K562 (cell line): ENCODE data around the gene PLAC8.

Experiments
- CBFB ChIP-seq: sonication (generic); formaldehyde crosslinking; IDR thresholded peaks from 2 replicates; pipeline ENCODE4 v1.4.0; 2020; ENCODE audit warnings: mild to moderate bottlenecking, missing genetic modification reagents
- ETV6 ChIP-seq, 3 experiments: fragments of 150-350 bp in 1 of 3; sonication (generic) in 1 of 3; formaldehyde crosslinking in 1 of 3; IDR thresholded peaks; 2 replicates each; pipeline versions ENCODE4 v1.6.1 to v1.8.0; 2014 to 2022; ENCODE audit warnings: borderline replicate concordance in 2 of 3, low read depth in 2 of 3, antibody characterized with exemption in 1 of 3, low read length in 1 of 3, mild to moderate bottlenecking in 1 of 3, missing genetic modification reagents in 1 of 3
- RAD21 ChIP-seq, 2 experiments: fragments of 250-450 bp in 1 of 2; fragments of 450-650 bp in 1 of 2; sonication (Bioruptor Pico) in 1 of 2; formaldehyde crosslinking in 1 of 2; IDR thresholded peaks in 1 of 2; conservative IDR thresholded peaks in 1 of 2; 2 replicates each; pipeline versions ENCODE4 v1.4.0 to v1.8.0; 2020 to 2022; ENCODE audit warnings: mild to moderate bottlenecking in 2 of 2, moderate library complexity in 1 of 2
- SIRT6 ChIP-seq: IDR thresholded peaks from one replicate; pipeline ENCODE4 v1.6.1; 2012; ENCODE audit warnings: low read depth, mild to moderate bottlenecking, control low read depth, inconsistent platforms, low read length, moderate library complexity
- TBL1XR1 ChIP-seq, 2 experiments: IDR thresholded peaks; 2 replicates each; pipeline ENCODE4 v1.6.1; 2012; ENCODE audit warnings: improper control_type of control experiment in 2 of 2, low read length in 2 of 2, mild to moderate bottlenecking in 1 of 2
- ZNF311 ChIP-seq: fragments of 250-450 bp; sonication (Bioruptor Pico); IDR thresholded peaks from 2 replicates; pipeline ENCODE4 v1.4.0; 2020; ENCODE audit warnings: mild to moderate bottlenecking, moderate library complexity
- TF ChIP-seq, protein P1 (sequence below): fragments of 250-450 bp; sonication (Bioruptor Pico); IDR thresholded peaks from 2 replicates; pipeline ENCODE4 v1.4.0; 2020; ENCODE audit warnings: mild to moderate bottlenecking, moderate library complexity

DNA sequence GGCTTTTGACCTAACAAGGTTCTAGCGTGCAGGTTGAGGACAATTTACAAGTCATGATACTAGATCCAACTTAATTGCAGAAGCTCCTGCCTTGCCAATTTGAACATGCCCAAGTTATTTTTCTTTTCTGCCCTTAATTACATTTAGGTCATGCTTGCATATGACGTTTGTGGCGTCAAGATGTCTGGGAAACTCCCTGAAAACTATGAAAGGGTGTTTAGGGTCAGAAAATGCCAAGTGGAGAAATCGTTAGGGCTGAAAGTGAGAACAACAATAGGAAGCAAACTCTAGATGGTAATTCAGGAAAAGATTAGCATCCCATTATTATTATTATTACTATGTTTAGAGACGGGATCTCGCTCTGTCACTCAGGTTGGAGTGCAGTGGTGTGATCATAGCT is 38.2 kb upstream of the PLAC8 start:
- TF ChIP-seq TBL1XR1 (IDR thresholded peaks at IDR 0.05; ENCODE audit: low read length in 2 of 2), result no peak
- TF ChIP-seq ZNF311 (CRISPR knock-in tag), result no peak
- TF ChIP-seq, protein P1, sequence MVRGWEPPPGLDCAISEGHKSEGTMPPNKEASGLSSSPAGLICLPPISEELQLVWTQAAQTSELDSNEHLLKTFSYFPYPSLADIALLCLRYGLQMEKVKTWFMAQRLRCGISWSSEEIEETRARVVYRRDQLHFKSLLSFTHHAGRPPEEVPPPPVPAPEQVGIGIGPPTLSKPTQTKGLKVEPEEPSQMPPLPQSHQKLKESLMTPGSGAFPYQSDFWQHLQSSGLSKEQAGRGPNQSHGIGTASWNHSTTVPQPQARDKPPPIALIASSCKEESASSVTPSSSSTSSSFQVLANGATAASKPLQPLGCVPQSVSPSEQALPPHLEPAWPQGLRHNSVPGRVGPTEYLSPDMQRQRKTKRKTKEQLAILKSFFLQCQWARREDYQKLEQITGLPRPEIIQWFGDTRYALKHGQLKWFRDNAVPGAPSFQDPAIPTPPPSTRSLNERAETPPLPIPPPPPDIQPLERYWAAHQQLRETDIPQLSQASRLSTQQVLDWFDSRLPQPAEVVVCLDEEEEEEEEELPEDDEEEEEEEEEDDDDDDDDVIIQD (CRISPR knock-in tag), result no peak
- TF ChIP-seq ETV6 (IDR thresholded peaks at IDR 0.05; ENCODE audit: borderline replicate concordance in 1 of 2, low read depth in 2 of 2, low read length in 1 of 2), result no peak
- no peak for TF ChIP-seq ETV6 (CRISPR knock-in tag; IDR thresholded peaks at IDR 0.05; ENCODE audit: borderline replicate concordance)
- TF ChIP-seq CBFB (CRISPR knock-in tag), result no peak
- no peak for TF ChIP-seq SIRT6
- TF ChIP-seq RAD21 (CRISPR knock-in tag; conservative IDR thresholded peaks at IDR 0.05 in 1 of 2, IDR thresholded peaks at IDR 0.05 in 1 of 2), result no peak
